Activated CD4-positive, alpha-beta T cell treated with anti-CD3 and anti-CD28 coated beads for 36 hours (primary cell): ENCODE measurements around the gene UBE2S. TPM values are rescaled to one million over a fixed set of nuclear protein-coding genes. Genes with fewer than 3 reads are reported as not detected.
A peak's percentile ranks its signal among the peaks of the same experiment; 100 is the strongest.

Experiments used
- ATAC-seq: fragments of 200-7000 bp; cut with Tn5 transposase; one replicate; pipeline ENCODE4 v1.10.0; 2021; ENCODE audit warnings: mild to moderate bottlenecking, moderate library complexity
- CTCF ChIA-PET: fragments of 350-600 bp; sonication (Branson Sonifier 250); formaldehyde crosslinking; loops from one replicate; lab custom pipeline; 2021; ENCODE audit warnings: antibody characterized with exemption; lab: Charles Lee
- POLR2A ChIA-PET: fragments of 350-600 bp; sonication (Branson Sonifier 250); formaldehyde crosslinking; loops from one replicate; lab custom pipeline; 2021; ENCODE audit warnings: antibody characterized with exemption, inconsistent platforms; lab: Charles Lee
- DNase-seq: peaks from one replicate; pipeline ENCODE4 v3.0.0-alpha.2; 2020
- H3K27ac Mint-ChIP-seq: one replicate; pipeline ENCODE4 v1.8.0; 2021; ENCODE audit warnings: mixed read lengths
- H3K27me3 Mint-ChIP-seq: one replicate; pipeline ENCODE4 v1.8.0; 2021; ENCODE audit warnings: mixed read lengths
- H3K36me3 Mint-ChIP-seq: one replicate; pipeline ENCODE4 v1.8.0; 2021; ENCODE audit warnings: low read depth, mixed read lengths
- H3K4me1 Mint-ChIP-seq: one replicate; pipeline ENCODE4 v1.8.0; 2021; ENCODE audit warnings: mixed read lengths
- H3K4me3 Mint-ChIP-seq: one replicate; pipeline ENCODE4 v1.8.0; 2021; ENCODE audit warnings: mild to moderate bottlenecking, moderate library complexity, mixed read lengths
- H3K9me3 Mint-ChIP-seq: one replicate; pipeline ENCODE4 v1.8.0; 2021; ENCODE audit warnings: low read depth, mixed read lengths
- intact Hi-C, 2 experiments: fragments of 100-400 bp; cut with DNase I in 1 of 2; cut with micrococcal nuclease in 1 of 2; formaldehyde crosslinking; loops; one replicate each; pipeline versions ENCODE4 v1.14.2 to v1.15.1; 2022 to 2024; cut with DNase I, micrococcal nuclease
- total RNA-seq, 2 experiments: library from RNA; stranded (reverse); gene quantifications; one replicate each; pipeline ENCODE4 v1.2.3, GENCODE V29; 2021

The UBE2S gene
- total RNA-seq, 2 experiments from 2014 or later, result 228 to 342 TPM

GRCh38 chr19:55447421-55448174 lies 40.0 kb upstream of the UBE2S start:
- Mint-ChIP-seq H3K27ac (no peak overlapping the region), H3K4me3 (no peak overlapping the region), H3K4me1 (peaks cover 6% of the 10 kb centered on the region), H3K27me3 (peaks cover 46% of the 10 kb centered on the region), H3K36me3 (no peaks in the 10 kb centered on the region), H3K9me3 (no peaks in the 10 kb centered on the region)
- CTCF ChIA-PET, result interaction anchor here (0.6 kb wide), 1 partner anchor 232 kb away, joined by 3 read pairs; no protein-coding TSS in a partner anchor
- intact Hi-C loops, result no loop called here
- POLR2A ChIA-PET, result no interaction called here
- ATAC-seq (peak; percentile 42), DNase-seq (no peak)

DNA sequence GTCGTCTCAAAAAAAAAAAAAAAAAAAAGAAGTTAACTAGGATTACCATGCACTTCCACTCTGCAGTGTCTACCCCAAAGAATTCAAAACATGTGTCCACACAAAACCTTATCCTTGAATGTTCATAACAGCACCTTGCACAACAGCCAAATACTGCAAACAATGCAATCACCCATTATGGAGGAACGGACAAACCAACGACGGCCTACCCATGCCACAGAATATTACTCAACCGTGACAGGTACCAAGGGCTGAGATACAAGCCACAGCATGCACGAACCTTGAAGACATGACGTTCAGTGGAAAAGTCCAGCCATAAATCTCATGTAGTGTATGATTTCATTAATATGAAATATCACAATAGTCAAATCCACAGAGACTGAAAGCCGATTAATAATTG lies 38.5 kb upstream of the UBE2S start:
- no peaks in the 10 kb centered on the region for H3K36me3 Mint-ChIP-seq
- peaks cover 12% of the 10 kb centered on the region for H3K4me1 Mint-ChIP-seq
- intact Hi-C loops, result no loop called here
- no peak overlapping the region for H3K27ac Mint-ChIP-seq
- H3K27me3 Mint-ChIP-seq, result peaks cover 48% of the 10 kb centered on the region
- no peaks in the 10 kb centered on the region for H3K9me3 Mint-ChIP-seq
- no peak overlapping the region for H3K4me3 Mint-ChIP-seq
- DNase-seq (no peak), ATAC-seq (no peak)
- POLR2A ChIA-PET, result no interaction called here
- CTCF ChIA-PET, result no interaction called here

DNA sequence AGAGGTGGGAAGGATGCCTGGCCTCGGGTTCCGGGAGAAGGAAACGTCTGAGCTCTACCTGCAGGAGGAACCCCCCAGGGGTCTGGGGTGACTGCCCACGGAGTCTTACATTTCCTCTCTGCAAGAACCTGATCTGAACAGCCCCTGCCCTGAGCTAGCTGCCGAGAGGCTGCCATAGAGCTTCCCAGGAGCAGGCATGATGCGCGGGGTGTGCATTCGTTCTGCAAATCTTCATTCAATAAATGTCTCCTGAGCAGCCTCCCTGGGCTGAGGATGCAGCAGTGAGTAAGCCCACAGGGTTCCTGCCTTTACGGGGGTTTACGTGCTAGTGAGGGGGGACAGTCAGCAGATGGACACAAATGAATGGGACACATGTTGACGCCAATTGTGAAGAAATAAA lies 37.1 kb upstream of the UBE2S start:
- ATAC-seq (no peak), DNase-seq (no peak)
- H3K4me3 Mint-ChIP-seq, result no peak overlapping the region
- H3K36me3 Mint-ChIP-seq, result no peaks in the 10 kb centered on the region
- H3K4me1 Mint-ChIP-seq, result peaks cover 16% of the 10 kb centered on the region
- H3K9me3 Mint-ChIP-seq, result no peaks in the 10 kb centered on the region
- H3K27me3 Mint-ChIP-seq, result peaks cover 48% of the 10 kb centered on the region
- CTCF ChIA-PET, result no interaction called here
- POLR2A ChIA-PET, result no interaction called here
- no peak overlapping the region for H3K27ac Mint-ChIP-seq
- intact Hi-C loops, result loop anchor here in 1 of 2 experiments (5.0 kb wide), 1 partner anchor 92 kb away; the partner anchor contains the start of gene COX6B2

DNA sequence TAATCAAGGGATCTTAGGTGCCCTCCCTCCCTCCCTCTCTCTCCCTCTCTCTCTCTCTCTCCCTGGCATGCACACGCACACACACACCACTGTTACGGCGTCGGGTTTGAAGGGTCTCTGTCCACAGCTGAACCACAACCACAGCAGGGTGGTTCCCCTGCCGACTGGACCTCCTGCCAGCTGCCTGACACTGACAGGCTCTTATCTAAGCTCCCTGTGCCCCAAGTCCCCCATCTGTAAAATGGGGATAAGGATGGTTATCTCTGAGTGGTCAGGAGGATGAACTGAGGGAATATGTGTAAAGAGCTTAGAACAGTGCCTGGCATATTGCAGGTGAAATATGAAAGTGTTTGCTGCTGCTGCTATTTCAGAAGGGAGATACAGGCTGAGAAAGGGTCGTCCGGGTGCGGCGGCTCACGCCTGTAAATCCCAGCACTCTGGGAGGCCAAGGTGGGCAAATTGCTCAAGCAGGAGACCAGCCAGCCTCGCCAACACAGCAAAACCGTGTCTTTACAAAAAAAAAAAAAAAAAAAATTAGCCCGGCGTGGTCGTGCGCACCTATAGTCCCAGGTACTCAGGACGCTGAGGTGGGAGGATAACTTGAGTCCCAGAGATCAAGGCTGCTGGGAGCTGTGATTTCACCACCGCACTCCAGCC lies 36.4 kb upstream of the UBE2S start:
- intact Hi-C loops, result loop anchor here in 1 of 2 experiments (5.0 kb wide), 1 partner anchor 92 kb away; the partner anchor contains the start of gene COX6B2
- peaks cover 55% of the 10 kb centered on the region for H3K27me3 Mint-ChIP-seq
- H3K9me3 Mint-ChIP-seq, result no peaks in the 10 kb centered on the region
- peaks cover 16% of the 10 kb centered on the region for H3K4me1 Mint-ChIP-seq
- CTCF ChIA-PET, result no interaction called here
- POLR2A ChIA-PET, result no interaction called here
- no peak for ATAC-seq
- no peak for DNase-seq
- H3K36me3 Mint-ChIP-seq, result no peaks in the 10 kb centered on the region
- H3K4me3 Mint-ChIP-seq, result no peak overlapping the region
- H3K27ac Mint-ChIP-seq, result no peak overlapping the region

DNA sequence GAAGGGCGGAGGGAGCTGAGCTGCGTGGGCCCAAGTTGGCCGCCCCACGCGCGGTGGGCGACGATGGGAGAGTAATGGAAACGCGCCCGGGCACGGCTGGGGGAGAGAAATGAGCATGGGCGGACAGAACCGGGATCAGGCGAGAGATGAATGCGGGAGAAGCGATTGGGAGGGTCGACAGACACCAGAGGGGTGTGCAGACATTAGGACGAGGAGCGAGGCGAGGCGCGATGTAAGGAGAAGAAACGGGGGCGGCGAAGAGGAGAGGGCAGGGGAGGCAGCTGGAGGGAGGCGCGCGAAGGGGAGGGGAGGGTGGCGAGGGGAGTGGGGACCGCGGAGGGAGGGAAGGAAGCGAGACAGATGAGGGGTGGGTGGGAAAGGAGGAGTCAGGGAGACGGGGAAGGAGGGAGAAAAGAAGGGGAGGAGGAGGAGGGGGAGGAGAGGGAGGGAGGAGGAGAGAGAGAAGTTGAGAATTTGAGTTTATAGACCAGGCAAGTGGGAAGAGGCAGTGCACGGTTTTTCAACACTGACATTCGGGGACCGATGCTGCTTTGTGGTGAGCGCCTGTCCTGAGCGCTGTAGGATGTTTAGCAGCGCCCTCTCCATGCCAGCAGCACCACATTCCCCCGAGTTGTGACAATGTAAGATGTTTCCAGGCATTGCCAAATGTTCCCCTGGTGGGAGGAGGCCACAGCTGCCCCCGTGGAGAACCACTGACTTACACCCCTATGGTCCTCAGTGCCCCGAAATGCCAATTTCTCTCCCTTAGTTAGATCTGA lies 35.6 kb upstream of the UBE2S start, which contains the start of gene SHISA7:
TSS of gene SHISA7 (minus strand) at position 256 of the 779 bp plus-strand sequence. CDS start 437 bp downstream, outside the sequence.
- H3K4me3 Mint-ChIP-seq, result no peak within 1 kb of the TSS
- CTCF ChIA-PET, result no interaction called here

GRCh38 chr19:55442372-55442961 lies 34.9 kb upstream of the UBE2S start:
- ATAC-seq, result peak; percentile 30
- Mint-ChIP-seq H3K36me3 (no peaks in the 10 kb centered on the region), H3K27me3 (peaks cover 59% of the 10 kb centered on the region), H3K9me3 (no peaks in the 10 kb centered on the region), H3K27ac (no peak overlapping the region), H3K4me3 (no peak overlapping the region), H3K4me1 (peaks cover 16% of the 10 kb centered on the region)
- POLR2A ChIA-PET, result no interaction called here
- intact Hi-C loops, result loop anchor here in 1 of 2 experiments (5.0 kb wide), 1 partner anchor 90 kb away; the partner anchor contains the start of gene COX6B2
- peak; percentile 49 for DNase-seq
- CTCF ChIA-PET, result no interaction called here

More for the DNA sequence above, 35.6 kb upstream of the UBE2S start, which contains the start of gene SHISA7:
- intact Hi-C loops, result loop anchor here in 1 of 2 experiments (5.0 kb wide), 1 partner anchor 91 kb away; the partner anchor contains the start of gene COX6B2
- no peaks in the 10 kb centered on the region for H3K9me3 Mint-ChIP-seq
- peaks cover 58% of the 10 kb centered on the region for H3K27me3 Mint-ChIP-seq
- no peak for ATAC-seq
- H3K4me1 Mint-ChIP-seq, result peaks cover 16% of the 10 kb centered on the region
- DNase-seq, result no peak
- no peak within 1 kb of the TSS for H3K27ac Mint-ChIP-seq
- no peaks in the 10 kb centered on the region for H3K36me3 Mint-ChIP-seq
- POLR2A ChIA-PET, result no interaction called here

- no peaks in the 10 kb centered on the region for H3K36me3 Mint-ChIP-seq
- peaks cover 16% of the 10 kb centered on the region for H3K4me1 Mint-ChIP-seq
- DNase-seq (peak; percentile 44), ATAC-seq (peak; percentile 30)
- H3K27me3 Mint-ChIP-seq, result peaks cover 66% of the 10 kb centered on the region
- POLR2A ChIA-PET, result no interaction called here
- no peaks in the 10 kb centered on the region for H3K9me3 Mint-ChIP-seq
- no peak overlapping the region for H3K27ac Mint-ChIP-seq
- H3K4me3 Mint-ChIP-seq, result no peak overlapping the region
- intact Hi-C loops, result loop anchor here in 1 of 2 experiments (5.0 kb wide), 1 partner anchor 90 kb away; the partner anchor contains the start of gene COX6B2
- CTCF ChIA-PET, result no interaction called here
Observed at GRCh38 chr19:55441692-55442321, 34.2 kb upstream of the UBE2S start.

DNA sequence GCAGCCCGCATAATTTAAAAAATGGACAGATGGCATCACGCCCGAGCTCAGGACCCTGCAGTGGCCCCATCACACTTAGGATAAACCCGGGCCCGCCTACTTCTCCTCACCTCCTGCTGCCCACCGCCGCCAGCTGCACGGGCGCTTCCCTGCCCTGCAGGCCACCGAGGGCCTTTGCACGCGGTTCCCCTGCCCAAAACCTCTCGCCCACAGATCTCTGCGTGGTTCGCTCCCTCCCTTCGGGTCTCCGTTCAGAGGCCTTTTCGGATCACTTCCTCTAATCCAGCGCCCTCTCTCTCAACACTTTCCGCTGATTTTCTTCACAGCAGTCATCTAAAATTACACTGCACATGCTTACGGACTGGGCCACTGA lies 33.7 kb upstream of the UBE2S start:
- peaks cover 16% of the 10 kb centered on the region for H3K4me1 Mint-ChIP-seq
- no peak for ATAC-seq
- CTCF ChIA-PET, result no interaction called here
- H3K4me3 Mint-ChIP-seq, result no peak overlapping the region
- H3K27ac Mint-ChIP-seq, result no peak overlapping the region
- H3K27me3 Mint-ChIP-seq, result peaks cover 68% of the 10 kb centered on the region
- no peak for DNase-seq
- POLR2A ChIA-PET, result no interaction called here
- intact Hi-C loops, result loop anchor here in 1 of 2 experiments (5.0 kb wide), 1 partner anchor 89 kb away; the partner anchor contains the start of gene COX6B2
- H3K36me3 Mint-ChIP-seq, result no peaks in the 10 kb centered on the region
- no peaks in the 10 kb centered on the region for H3K9me3 Mint-ChIP-seq

- H3K27ac Mint-ChIP-seq, result no peak overlapping the region
- ATAC-seq (peak; percentile 57), DNase-seq (peak; percentile 53)
- no peak overlapping the region for H3K4me3 Mint-ChIP-seq
- intact Hi-C loops, result loop anchor here in 1 of 2 experiments (5.0 kb wide), 1 partner anchor 88 kb away; the partner anchor contains the start of gene COX6B2
- H3K27me3 Mint-ChIP-seq, result peaks cover 64% of the 10 kb centered on the region
- CTCF ChIA-PET, result interaction anchor here (1.4 kb wide), 2 partner anchors 11 to 22 kb away, joined by 3 to 4 read pairs; no protein-coding TSS in a partner anchor
- no peaks in the 10 kb centered on the region for H3K36me3 Mint-ChIP-seq
- POLR2A ChIA-PET, result no interaction called here
- no peaks in the 10 kb centered on the region for H3K9me3 Mint-ChIP-seq
- peaks cover 16% of the 10 kb centered on the region for H3K4me1 Mint-ChIP-seq
Observed at GRCh38 chr19:55440411-55441105, 33.0 kb upstream of the UBE2S start.

DNA sequence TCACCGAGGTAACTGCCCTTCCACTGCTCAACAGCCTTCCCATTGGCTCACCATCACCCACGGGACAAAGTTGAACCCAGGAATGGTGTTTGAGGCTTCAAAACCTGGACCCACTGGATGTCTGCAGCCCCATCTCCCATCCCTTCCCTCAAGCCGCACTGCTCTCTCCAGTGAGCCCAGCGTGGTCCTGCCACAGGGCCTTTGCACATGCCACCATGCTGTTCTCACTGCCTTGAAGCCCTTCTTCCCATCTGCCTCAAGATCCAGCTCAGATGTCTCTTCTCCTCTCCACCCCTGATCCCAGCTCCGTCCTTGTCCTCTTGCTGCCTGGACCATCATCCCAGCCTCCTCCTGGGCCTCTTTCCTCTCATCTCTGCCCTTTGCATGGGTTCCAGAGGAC lies 31.5 kb upstream of the UBE2S start:
- peaks cover 50% of the 10 kb centered on the region for H3K27me3 Mint-ChIP-seq
- peaks cover 16% of the 10 kb centered on the region for H3K4me1 Mint-ChIP-seq
- intact Hi-C loops, result no loop called here
- POLR2A ChIA-PET, result no interaction called here
- no peak overlapping the region for H3K27ac Mint-ChIP-seq
- H3K9me3 Mint-ChIP-seq, result no peaks in the 10 kb centered on the region
- DNase-seq, result no peak
- CTCF ChIA-PET, result no interaction called here
- H3K4me3 Mint-ChIP-seq, result no peak overlapping the region
- H3K36me3 Mint-ChIP-seq, result no peaks in the 10 kb centered on the region
- ATAC-seq, result no peak
